ENCODE measurements around the gene SUSD6.
A peak's percentile ranks its signal among the peaks of the same experiment; 100 is the strongest.

Gene SUSD6

DNA sequence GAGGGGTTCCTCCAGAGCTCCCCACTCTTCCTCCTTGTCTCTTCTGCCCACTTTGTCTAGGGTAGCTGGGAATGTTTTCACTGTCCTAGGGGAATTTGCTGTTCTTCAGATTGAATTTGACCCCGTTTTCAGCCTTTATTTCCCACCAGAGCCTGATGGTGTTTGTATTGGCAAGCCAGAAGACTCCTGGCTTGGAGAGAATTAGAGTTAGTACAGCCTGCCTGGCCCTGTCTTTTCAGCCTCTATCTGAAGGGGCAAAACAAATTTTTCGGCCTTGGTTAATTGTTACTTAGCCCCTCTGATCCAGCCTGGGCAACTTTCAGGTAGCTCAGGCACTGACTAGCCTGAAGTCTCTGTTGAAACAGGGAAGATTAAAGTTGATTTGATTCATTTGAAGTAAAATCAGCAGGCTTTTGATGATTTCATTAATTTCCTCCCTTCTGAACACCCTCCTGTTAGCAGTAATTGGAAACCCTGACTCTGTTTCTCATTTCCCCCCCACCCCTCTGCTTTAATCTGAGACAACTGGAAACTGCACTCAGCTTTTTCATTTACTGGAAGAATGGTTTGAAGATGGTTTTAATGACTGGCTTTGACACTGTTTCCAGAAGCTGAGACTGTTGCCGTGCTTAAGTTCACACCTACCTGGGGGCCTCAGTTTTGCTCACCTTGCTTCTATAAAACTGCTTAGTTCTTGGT, 63.3 kb downstream of the SUSD6 start:
- peak in 1 of 2 experiments; percentile 43 for DNase-seq

DNA sequence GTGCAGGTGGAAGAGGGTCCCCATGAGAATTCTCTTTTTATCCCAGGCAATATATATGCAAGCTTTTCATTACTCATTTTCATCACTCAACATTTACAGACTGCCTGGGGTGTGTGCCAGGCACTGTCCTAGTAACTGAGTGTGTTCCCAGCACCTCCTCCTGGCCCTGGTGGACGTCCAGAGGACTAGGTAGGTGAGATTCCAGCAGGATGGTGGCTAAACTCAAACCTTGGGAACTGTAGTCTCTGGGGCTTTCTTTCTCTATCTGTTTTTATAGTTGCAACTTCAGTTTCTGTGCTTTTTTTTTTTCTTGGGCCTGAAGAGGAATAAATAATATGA, 63.8 kb downstream of the SUSD6 start:
- DNase-seq: no peak

DNA sequence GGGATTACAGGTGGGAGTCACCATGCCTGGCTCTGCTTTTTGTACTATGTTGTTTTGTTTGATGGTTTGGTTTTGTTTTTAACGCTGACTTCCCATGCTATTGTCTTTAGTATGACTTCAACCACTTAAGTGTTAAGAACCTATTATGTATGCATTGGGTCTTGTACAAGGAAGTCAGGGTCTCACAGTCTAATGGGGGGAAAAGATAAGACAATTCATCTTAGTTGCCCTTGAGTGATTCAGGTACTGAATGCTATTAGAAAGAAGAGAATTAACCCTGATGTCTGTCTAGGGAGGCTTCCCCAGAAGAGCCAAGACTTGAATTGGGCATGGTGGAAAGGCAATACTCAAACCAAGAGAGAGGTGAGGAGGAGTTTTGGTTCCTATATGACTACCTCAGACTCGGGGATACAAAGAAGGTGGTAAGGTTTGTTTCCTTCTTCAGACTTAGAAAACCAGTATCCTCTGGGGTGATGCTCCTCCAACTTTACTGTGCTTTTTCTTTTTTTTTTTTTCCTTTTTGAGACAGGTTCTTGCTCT, 64.6 kb downstream of the SUSD6 start:
- DNase-seq: no peak

DNA sequence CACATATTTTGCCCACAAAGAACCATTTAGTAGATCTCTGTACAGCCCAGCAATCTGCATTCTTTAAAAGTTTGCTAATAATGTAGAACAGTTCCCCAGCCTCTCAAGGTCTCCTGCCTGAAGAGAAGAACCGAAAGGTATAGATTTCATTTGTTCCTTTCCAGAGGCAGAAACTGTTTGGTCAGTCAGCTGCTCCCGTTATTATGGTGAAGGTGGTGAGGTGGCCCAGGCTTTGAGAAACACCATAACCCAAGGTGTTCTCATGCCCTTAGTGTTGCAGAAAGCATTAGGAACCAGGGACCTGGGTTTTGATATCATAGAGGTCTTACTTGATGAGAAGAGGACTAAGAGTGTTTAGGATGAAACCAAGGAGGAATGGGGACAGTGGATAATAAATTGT, 65.3 kb downstream of the SUSD6 start:
- DNase-seq: no peak

DNA sequence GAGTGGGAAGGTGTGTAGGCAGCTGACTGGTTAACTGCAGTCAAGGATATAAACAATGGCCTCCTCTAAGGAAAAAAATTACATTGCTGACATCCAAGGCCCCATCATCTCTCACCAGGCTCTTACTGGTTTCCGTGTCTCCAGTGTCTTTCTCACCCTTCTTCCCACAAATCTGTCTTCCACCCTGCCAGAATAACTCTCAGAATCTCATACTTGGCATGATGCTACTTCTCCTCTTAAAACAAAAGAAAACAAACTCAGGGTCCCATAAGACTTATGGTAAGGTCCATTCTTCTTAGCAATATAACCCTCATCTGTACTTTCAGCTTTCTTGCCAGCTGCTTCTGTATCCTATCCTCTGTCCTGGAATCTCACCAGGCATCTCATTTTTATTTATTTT, 68.9 kb downstream of the SUSD6 start:
- no peak for DNase-seq

DNA sequence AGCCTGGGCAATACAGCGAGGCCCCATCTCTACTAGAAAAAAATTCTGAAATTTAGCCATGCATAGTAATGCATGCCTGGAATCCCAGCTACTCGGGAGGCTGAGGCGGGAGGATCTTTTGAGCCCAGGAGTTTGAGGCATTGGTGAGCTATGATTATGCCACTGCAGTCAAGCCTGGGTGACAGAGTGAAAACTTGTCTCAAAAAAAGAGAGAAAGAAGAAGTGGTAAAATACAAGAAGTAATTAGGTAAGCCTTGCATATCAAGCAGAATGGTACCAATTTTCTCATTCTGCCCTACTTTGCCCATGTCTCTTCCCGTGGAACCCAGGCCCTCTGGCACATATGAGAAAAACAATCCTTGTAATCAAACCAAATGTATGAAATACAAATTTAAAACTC, 70.7 kb downstream of the SUSD6 start:
- no peak for DNase-seq

DNA sequence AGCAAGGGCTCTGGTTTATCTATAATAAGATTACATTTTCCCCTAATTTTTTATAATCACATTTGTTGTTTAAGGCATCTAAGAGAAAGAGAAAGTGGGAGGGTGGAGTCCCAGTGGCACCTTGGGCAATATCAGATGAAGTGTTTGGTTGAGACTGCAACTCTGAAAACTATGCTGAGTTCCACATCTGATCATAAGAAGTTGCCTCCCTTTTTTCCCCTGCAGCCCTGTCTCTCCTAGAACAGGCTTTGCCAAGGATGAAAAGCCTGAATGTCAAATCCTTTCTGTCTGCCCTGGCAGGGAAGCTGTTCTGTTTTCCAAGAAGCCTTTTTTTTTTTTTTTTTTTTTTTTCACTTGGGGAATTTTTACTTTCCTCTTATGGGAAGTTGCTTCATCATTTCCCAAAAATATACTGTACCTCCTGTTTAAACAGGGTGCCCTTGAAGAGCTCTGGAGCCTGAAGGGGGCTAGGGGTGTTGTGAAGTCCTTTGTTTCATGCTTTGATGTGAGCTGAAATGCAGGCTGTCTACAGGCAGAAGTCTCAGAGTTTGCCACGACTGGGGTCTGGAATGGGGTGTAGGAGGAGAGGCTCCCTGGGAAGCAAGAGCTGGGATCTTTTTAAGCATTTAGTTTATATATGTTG, 71.3 kb downstream of the SUSD6 start:
- no peak for DNase-seq

DNA sequence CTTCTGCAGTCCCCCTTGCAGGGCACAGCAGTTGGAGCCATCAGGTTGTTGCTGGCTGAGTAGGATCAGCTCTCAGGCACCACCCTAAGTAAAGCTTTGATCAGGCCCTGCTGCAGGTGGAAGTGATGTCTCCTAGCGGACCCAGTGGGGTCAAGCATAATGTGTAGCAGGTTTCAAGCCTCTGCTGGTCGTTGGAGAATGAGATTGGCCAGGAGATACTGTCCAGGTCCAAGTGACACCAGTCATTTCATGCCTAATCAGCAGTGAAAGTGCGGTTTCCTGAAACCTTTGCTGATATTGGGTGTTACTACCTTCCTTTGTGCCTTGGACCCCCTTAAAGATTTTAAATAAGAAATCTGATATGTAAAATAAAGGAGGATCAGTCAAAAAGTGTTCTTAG, 72.6 kb downstream of the SUSD6 start:
- no peak for DNase-seq

DNA sequence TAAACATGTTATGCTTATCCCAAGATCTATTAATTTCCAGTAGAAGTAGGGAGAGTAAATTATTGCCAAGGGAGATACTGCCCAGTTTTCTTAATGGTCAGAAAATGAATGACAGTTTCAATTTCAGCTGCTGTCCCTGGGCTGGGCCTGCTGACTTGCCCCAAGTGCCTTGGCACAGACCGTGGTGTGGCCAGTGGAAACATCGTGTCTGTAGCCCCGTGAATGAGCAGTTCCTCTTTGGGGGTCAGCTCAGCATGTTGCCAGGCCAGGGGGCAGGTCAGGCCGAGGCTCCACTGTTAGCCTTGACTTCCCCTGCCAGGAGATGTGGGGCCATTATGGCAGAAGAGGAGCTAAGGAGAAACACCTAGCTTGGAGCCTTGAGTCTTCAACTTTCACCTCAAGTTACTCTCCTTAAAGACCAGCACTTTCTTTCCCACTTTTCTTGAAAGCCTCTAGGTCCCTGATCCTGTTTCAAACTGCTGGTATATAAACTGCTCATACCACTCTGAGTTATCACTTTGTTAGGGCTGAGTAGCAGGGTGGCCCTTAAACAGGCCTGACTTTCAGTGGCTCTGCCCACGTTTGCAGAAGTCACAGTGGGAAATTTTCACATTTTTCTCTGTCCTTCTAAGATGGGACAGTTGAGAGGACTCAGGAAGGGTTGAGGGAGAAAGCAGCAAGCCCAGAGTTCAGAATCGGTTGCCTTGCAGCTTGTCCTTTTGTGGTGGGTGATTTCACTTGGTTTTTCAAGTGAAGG, 73.2 kb downstream of the SUSD6 start:
- no peak for DNase-seq

DNA sequence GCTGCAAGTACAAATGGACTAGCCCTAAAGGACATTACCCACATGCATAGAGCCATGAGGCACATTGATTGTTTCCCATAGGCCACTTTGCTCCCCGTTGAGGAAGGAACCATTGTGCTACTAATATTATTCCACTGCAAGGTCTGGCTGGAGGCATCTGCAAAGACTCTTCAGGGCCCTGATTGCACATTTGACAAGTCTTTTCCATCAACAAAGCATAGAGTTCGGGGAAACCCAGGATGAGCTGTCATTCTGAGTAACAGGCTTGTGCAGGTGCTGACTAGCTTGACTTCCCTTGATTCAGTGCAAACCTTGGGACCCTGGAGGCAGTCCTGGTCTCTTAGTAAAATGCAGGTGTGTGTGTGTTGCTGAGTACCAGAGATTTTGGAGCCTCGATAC, 73.8 kb downstream of the SUSD6 start:
- DNase-seq: peak; percentile 43 to 84

DNA sequence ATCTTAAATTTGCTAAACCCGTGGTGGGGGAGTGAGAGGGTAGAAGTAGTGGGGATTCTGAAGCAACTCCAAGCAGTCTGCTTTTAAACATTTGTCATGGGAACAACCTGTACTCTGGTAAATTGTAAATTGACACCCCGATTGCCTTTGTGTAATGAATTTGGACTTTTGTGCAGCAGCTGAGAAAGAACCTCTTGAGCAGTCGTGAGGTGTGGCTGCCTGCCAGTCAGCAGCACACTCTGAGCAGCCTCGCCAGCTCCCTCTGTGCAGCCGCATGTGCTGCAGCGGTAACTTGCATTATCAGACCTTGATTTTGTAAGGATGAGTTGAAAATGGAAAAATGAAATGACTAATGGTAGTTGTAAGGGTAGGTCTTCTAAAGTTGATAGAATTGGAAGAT, 74.3 kb downstream of the SUSD6 start:
- peak; percentile 38 to 52 for DNase-seq

DNA sequence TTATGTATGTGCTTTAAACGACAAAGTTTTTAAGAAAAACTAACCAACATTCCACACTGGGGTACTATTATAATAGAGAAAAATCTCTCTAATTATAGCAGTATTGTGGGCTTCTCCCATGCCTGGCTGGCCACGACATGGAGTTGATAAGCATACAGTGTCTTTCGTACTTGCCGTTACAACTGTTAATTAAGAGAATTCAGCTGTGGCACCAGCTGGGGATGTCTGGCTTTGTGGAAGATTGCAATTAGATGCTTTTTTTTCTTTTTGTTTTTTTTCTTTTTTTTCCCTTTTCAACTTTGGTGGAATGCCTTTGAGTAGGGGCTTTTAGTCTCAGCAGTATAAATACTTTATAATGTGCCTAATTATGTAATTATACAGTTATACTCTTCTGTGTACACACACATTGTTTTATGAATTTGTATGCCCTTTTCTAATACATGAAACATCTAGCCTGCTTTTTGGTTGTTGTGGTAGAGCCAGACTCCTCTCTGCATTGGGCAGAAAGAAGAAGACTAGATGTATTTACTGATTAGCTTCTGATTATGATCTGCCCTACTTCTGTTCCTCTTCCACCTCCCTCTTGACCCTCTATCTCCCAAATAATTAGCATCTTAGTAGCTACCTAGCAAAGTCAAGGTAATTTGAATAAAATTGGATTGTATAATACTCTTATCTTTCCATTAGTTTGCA, 76.4 kb downstream of the SUSD6 start:
- DNase-seq: no peak

DNA sequence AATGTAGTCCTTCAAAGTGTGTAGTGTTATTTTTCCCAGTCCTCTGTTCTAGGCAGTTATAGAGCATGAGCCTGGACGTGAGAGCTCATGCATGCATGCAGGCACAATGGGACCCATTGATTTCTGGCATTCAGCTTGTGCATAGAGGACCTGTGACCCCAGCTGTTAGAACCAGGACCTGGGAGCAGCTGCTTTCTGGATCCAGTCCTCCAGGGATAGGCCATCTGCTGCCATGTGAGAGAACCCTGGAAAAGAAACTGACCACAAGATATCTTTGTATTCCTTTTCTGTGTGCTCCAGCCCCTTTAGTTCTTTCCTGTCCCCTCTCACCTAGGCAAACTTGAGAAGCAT, 76.9 kb downstream of the SUSD6 start:
- DNase-seq: no peak

DNA sequence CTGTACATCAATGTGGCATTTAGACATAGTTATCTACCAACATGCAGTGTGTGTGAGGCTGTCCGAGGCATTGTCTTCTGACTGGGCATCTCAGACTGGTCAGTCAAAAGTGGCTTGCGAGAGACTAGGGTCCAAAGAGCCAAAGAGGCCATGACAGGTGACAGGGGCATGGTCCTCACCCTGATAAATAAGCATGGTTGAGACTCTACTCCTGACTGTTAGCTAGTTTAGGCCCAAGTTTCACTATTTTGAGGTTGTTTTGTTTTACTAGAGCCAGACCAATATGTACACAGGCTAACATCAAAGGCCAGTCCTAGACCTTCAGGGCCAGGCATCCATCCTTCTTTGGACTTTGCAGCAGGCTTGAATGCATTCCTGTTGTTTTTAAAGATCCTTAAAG, 78.6 kb downstream of the SUSD6 start:
- no peak for DNase-seq

DNA sequence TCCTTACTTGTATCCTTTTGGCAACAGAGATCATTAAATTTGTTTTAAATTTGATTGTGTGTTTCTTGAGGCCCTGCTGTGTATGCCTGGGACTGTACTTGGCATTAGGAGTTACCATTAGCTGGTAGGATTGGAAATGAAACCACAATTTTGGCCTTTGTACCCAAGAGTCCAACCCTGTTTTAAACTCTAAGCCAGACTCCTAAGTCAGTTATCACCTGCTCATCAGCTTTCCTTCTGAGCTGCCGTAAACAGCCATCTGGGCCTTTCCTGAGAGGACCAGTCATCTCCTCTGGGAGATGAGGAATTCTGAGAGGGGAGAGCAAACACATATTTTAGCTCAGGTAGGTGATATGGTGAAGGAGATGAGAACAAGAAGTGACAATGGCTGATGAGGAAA, 81.2 kb downstream of the SUSD6 start:
- DNase-seq: no peak

DNA sequence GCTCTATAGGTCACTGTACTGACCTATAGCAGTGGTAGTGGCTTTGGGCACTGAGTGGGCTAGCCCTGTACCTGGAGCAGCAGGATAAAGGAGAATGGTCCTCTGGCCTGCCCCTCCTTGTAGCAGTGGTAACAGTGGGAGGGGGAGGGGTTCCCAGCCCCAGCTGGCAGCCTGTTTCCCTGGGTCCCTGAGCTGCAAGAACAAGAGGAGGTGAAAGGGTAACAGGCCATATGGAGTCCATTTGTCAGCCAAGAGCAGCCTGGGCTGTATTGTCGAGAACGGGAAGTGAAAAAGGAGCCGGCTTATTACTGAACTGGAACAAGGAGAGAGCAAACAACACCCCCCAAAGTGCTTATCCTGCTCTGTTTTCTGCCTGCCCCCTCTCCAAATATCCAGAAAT, 81.7 kb downstream of the SUSD6 start:
- DNase-seq: no peak

DNA sequence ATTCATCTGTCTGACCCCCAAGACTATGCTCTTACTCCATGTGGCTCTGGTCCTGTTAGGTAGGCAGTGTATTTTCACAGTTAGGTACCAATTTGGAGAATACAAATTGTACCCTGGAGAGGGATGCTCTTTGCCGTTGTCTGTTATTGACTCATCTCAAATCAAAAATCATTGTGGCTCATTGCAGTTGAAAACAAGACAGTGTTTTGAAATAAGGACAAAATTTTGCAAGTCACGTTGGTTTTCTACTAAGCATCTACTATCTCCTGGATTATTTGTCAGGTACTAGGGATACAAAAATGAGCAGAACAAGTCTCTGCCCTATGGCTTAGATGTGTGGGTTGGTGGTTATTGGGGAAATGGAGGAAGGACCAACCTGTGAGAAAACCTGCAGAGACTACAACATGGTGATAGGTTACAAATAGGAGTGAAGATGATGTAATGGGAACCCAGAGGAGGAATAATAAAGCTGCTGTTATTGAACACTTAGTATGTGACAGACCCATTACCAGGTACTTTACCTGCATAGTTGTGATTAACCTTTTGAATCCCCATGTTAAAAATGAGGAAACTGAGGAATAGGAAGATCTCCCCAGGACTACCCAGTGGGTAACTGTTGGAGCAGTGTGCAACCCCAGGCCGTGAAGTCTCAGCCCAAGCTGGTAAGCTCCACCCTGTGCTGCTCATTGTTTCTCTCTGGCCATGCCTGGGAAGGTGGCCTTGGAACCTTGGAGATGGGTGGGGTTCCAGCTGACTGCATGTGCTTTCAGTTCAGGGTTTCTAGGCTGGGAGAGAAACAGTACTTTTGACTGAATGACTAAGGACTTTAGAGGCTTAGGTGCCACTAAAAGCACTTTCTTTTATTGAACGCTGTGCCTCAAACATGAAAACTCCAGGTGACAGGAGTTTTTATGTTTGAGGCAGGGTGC, 82.7 kb downstream of the SUSD6 start:
- DNase-seq: no peak

DNA sequence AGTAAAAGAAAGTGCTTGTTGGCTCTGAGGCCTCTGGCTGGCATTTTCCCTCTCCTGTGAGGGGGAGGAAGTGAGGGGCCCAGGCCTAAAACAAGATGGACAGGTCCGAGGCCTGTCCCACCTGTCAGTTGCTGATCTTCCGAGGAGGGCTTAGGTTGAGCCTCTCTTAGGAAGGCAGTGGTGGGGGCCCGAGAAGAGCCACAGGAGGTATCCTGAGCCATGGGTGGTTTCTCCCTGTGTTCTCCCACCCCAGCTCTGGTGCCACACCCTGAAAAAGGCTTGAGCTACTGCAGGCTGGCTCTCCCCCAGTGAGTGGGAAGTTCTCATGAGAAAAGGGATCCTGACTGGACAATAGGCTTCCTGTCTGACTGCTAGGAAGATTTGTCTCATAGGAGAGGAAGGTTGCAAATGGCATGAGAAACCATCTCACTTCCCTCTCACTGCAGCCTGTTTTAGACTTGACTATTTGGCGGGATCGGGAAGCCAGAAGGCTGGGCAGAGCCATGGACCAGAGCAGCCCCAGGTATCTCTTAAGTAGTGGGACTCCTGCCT, 83.4 kb downstream of the SUSD6 start:
- no peak for DNase-seq

DNA sequence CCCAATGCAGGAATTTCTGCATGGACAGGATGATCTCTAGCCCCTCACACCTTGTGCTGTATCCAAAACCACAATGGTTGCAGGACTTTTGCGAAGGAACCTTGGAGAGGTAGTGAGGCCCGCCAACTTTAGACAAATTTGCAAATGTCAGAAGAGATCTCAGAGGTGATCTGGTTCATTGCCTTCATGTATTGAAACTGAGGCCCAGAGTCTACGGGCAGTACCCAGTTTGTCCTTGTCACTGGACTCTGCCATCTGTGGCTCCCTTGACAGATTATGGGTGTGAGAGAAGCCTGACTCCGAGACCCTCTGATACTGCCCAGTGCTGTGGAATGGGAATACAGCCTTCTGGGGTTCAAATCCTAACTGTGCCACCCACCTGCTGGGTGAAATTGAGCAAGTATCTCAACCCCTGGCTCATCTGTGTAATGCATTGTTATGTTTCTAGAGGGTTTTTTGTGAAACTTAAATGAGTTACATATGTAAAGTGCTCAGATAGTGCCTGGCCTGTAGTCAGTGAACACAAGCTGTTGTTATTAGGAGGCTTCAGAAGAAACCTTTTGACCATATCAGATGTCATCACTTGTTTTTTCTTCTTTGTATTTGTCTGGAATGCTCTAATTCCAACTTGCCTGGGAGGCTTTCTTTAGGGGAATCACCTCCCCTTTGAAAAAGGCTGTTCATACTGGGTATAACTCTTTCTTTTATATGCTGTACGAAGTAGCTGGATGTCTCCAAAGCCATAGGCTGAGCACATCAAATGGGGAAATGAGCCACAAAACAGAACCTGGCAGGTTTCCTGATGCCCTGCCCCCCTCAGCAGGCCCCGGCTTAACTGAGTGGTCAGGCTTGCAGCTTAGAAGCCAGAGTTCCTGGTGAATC, 84.2 kb downstream of the SUSD6 start:
- DNase-seq: no peak

DNA sequence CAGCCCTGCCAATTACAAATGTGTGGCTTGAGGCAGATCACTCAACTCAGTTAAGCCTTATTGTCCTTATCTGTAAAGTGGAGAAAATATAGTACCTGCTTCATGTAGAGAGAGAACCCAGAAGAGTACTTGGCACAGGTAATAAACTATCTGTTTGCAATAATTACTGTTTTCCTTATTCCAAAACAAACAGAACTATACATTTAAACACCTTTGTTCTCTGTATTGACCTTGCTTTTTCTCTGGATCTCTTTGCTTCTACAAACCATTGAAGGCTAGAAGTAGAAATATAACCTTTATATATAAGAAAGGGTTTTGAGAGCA, 84.8 kb downstream of the SUSD6 start:
- no peak for DNase-seq
